Medulla oblongata (tissue), 1 donor: ENCODE data around the gene SATB2.

ENCODE experiments used
- DNase-seq: peaks from one replicate; pipeline ENCODE4 v3.0.0-alpha.2; 2015; ENCODE audit errors: extremely low spot score

The SATB2 gene

DNA sequence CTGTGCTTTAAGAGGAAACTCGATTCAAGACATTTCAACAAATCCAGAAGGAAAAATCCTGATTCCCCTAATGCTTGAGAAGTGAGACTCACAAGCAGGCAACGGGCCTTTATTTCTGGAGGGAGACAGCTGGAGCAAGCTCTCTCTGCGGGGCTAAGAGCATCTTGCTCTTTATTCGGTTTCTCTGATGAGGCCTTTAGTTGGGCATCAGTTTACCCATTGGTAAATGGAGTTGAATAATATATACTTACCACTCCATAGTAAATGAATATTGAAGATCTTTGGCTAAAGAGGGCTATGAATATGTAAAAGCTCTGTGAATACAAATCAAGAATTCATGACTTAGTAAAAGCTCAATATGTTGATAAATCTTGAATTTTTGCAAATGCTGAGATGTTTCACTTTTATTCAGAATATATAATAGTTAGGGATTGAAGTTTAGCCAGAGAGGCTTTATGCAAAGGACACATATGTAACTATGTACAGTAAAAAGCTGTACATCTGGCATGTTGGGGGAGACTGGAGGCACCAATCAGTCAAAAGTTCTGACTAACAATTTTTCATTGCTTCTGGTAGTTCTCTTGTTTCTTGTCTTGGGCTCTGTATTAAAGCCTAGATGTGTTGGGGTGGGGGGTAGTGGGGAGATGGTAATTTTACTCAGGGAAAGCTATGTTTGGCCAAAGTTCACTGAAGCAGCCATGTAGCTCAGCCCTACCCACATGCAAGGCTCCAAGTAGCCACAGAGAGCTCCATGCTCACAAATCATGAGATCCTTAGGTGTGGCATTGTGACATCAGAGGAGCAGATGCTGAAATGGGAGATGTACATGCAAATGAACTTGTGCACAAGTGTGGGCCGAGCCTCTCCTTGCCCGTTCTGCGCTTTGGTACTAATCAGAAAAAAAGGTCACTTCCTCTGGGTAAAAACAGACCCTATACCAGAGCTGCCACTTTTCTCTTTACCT lies 200.2 kb downstream of the SATB2 start:
- no peak for DNase-seq

DNA sequence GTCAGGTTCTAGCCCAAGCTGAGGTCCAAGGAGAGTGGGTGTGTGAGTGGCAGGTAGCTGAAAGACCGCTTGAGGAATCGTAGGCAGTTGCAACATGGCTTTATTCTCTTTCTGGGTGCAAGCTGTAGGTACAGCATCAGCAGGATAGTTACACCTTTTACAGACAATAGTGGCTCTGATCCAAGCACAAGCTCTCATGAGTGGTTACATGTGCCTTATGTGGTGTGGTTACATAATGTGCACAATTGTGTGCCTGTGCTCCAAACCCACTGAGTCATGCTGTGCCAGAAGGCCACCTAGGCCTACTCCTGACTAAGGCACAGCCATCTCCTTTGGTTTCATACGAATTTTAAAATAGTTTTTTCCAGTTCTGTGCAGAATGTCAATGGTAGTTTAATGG lies 227.6 kb downstream of the SATB2 start:
- DNase-seq, result no peak

DNA sequence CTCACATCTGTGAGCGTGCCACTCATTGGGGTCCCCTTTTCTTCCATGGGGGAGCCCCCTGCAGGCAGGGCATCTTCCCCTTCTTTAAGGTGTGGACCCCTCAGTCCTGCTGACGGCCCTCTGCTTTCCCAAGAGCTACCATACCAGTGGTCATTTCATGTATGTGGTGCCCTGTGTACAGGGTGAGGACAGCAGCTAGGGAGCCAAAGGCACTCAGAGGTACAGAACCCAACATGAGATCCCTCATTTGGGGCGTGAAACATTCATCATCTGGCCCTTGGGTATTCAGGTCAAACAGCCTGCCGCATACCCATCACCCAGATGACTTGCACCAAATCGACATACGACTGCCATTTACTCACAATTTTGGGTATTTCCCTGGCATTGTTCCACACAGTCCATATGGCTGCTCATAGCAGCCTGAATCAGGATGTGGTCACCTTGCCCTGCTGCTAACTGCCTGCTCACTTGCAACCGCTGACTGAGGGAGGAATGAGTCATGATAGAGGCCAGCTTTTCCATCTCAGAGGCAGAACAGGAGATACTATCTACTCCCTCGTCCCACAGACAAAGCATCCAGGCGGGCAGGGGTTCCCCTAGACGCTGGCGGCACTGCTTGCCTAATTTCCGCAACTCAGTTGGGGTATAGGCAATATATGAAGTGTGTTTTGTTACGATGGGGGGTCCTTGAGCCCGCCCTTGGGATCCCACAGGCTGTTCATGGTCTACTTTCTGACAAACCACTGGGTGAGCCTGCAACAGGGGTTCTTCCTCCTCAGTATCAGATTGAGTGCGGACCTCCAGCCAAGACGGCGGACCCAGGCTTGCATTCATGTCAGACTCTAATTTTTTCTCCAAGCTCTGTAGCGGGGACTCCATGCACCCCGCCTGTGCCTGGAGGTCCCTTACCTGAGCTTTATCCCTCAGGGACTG lies 228.6 kb downstream of the SATB2 start:
- DNase-seq, result no peak

DNA sequence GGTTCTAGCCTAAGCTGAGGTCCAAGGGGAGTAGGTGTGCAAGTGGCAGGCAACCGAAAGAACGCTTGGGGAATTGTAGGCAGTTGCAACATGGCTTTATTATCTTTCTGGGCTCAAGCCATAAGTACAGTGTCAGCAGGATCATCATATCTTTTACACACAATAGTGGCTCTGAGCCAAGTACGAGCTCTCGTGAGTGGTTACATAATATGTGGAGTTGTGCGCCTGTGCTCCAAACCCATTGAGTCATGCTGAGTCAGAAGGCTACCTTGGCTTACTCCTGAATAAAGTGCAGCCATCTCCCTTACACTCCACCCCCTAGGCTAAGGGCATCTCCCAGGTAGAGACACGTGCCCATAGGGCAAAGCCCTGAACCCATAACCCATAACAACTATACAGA lies 233.9 kb downstream of the SATB2 start:
- no peak for DNase-seq

DNA sequence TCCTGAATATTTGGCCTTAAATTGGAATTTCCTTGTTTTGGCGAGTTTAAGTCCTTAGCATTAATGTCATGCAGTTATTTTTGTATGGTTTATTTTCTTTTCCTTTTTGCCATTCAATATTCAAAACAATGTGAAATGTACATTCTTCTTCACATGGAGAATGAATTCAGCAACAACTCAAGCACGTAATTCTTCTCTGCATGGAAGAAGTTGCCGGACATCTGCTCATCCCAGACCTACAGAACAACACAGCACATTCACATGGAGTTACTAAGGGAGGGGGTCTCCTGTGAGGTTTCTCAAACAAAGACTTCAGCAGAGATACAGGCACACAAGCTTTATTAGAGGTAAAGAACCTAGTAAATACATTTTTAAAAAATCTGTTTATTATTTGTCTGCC lies 236.8 kb downstream of the SATB2 start:
- DNase-seq, result no peak

DNA sequence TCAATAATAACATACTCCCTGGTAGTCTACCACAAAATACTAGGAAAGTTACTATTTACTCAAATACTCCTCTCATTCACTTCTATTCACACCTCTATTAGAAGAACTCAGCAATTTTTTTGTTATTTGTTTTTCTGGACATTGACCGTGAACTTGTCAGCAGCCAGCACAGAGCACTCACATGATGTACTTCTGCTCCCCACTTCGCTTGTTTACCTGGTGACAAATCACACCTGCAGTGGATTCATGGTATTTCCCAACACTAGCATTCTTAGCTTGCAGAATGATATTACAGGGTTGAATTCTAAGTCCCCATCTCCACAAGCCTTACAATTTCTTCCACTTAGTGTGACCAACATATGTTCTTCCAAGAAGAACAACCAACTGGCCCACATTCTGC lies 238.2 kb downstream of the SATB2 start:
- DNase-seq, result no peak
